GM13976 (cell line): ENCODE results near the gene MB21D2.

Experiments used
- DNase-seq: peaks from one replicate; pipeline ENCODE4 v3.0.0; 2012; ENCODE audit warnings: low spot score
- in situ Hi-C: fragments of 300-500 bp; cut with MboI; formaldehyde crosslinking; loops from one replicate; pipeline ENCODE4 v1.12.0; 2022; ENCODE audit warnings: low sequenced_read_pairs, mixed read lengths, inconsistent platforms; ENCODE audit not compliant: unreplicated experiment
- TF ChIP-seq, protein P1 (sequence below): IDR thresholded peaks from 2 replicates; pipeline ENCODE4 v1.5.1; 2012; ENCODE audit warnings: borderline replicate concordance, mild to moderate bottlenecking; ENCODE audit not compliant: insufficient read depth; ENCODE audit errors: extremely low read depth, missing control alignments, control extremely low read depth

MB21D2 gene

DNA sequence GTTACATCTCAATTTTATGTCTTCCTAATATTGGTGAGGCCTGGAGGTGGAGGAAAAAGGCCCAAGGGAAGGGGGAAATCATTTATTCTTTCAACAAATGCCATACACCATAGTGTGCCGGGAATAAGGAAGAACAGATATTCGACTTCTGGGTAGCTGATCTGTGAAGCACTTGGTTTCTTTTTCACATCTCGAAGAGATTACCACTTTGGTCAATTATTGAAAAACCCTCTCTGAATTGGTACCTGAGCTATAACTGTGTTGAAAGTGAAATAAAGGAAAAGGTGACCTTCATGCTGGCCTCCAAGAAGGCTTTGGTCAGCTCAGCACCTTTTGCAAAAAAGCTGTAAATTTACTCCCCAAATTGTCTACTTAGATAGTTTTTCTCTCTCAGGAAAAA is 14.2 kb upstream of the MB21D2 start:
- DNase-seq, result no peak
- in situ Hi-C loops, result no loop called here
- TF ChIP-seq, protein P1, sequence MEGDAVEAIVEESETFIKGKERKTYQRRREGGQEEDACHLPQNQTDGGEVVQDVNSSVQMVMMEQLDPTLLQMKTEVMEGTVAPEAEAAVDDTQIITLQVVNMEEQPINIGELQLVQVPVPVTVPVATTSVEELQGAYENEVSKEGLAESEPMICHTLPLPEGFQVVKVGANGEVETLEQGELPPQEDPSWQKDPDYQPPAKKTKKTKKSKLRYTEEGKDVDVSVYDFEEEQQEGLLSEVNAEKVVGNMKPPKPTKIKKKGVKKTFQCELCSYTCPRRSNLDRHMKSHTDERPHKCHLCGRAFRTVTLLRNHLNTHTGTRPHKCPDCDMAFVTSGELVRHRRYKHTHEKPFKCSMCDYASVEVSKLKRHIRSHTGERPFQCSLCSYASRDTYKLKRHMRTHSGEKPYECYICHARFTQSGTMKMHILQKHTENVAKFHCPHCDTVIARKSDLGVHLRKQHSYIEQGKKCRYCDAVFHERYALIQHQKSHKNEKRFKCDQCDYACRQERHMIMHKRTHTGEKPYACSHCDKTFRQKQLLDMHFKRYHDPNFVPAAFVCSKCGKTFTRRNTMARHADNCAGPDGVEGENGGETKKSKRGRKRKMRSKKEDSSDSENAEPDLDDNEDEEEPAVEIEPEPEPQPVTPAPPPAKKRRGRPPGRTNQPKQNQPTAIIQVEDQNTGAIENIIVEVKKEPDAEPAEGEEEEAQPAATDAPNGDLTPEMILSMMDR, result no peak

DNA sequence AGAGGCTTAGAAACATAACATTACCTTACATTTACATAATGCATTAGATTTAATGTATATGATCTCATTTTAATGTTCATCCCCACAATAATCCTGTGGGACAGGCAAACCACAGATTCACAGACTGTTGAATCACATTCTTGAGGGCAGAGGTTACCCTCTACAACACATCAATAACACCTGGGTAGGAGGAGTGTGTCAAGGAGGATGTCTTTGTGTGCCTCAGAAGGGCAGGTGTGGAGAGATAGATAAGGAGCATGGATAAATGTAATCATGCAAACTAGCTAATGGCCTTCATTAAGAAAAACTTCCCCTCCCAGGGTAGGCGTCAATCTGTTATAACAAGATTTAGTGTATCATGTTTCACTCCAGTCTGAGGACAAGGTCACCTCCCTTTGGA is 12.9 kb upstream of the MB21D2 start:
- in situ Hi-C loops, result no loop called here

DNA sequence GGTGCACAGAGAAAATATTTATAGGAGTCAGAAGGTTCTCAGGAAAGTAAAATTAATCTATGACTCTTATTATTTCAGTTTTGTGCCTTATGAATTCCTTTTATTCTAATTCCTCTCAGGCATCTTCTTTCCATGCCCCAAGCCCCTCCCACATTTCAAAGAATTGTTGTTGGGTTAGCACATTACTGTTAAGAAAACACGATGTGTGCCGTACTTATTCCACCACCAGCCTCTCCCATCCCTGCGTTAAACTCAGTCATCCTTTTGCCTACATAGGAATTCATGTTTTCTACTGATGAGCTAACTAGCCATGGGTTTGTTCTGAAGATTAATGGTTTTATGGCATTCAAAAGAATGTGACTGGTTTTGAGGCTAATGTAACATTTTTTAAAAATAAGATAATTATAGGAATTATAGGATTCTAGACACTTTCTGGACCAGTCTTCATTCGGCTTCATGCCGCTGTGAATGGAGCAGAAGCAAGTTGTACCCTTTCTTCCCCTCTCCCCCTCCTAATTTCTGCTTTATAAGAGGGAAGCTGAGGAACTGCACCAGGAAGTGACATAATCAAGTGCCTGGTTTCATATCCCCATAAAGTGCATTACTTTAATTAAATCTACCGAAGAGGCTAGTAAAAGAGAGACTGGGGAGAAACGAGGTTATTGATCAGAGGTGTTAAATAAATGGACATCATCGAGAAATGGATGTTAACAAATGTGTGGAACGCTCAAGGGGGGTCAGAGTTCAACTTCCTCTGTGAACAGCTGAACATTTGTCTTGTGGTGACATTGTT is 12.3 kb upstream of the MB21D2 start:
- in situ Hi-C loops, result no loop called here
- no peak for DNase-seq
- TF ChIP-seq, protein P1, result no peak

More for the DNA sequence above, 12.9 kb upstream of the MB21D2 start:
- TF ChIP-seq, protein P1, result no peak
- no peak for DNase-seq

DNA sequence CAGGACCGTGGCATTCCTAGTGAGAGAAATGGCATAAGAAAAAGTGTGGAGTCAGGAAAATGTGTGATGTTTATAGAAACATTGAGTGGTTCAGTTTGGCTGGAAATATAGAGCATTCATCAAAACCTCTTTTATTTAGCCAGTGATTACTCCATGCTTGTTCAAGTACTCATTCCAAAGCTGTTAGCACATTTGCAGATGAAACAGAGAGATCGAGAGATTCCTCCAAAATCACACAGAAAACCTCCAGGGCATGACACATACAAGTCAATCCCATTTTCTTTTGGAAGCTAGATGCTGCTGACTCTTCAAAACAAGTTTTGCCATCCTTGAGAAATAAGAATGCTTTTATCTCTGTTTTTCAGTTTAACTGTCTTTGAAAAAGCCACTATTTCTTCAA is 11.5 kb upstream of the MB21D2 start:
- TF ChIP-seq, protein P1, result no peak
- no peak for DNase-seq
- in situ Hi-C loops, result no loop called here

DNA sequence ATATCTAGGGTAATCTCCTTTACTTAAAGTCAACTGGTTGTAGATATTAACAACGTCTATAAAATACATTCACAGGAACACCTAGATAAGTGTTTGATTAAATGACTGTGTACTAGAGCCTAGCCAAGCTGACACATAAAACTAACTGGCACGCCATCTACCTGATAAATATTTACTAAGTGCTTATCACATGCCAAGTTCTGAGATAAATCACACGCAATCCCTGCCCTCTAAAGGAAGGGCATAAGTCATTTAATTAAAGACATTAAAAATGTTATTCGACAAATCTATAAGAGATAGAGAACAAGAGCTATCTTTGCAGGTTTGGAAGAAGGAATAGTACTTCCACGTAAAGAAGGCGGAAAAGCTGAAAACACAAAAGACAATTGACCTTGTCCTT is 11.1 kb upstream of the MB21D2 start:
- DNase-seq, result no peak
- TF ChIP-seq, protein P1, result no peak

DNA sequence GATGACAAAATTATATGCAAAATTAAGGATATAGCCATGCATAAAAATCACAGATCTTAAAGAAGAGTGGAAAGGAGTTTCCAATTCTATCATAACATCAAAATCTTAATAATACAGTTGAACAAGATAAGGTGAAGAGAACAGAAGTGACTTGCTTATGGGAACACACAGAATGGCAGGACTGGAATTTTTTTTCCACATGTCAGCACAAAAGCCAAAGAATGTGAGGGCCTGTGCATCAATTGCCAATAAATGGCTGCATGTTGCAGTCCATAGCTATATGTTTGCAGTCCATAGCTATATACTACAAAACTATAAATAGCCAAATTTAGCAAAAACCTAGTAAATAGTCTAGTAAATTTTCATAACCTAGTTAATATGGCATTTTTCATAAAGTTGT is 10.4 kb upstream of the MB21D2 start:
- no peak for DNase-seq
- TF ChIP-seq, protein P1, result no peak
- in situ Hi-C loops, result no loop called here

More for the DNA sequence above, 11.1 kb upstream of the MB21D2 start:
- in situ Hi-C loops, result no loop called here
